ENCODE results near the gene CELF2. TPM values are rescaled to one million over a fixed set of nuclear protein-coding genes. Genes with fewer than 3 reads are reported as not detected.

CELF2 gene
- total RNA-seq, 1 experiment from 2014 or later = 0.07 TPM

DNA sequence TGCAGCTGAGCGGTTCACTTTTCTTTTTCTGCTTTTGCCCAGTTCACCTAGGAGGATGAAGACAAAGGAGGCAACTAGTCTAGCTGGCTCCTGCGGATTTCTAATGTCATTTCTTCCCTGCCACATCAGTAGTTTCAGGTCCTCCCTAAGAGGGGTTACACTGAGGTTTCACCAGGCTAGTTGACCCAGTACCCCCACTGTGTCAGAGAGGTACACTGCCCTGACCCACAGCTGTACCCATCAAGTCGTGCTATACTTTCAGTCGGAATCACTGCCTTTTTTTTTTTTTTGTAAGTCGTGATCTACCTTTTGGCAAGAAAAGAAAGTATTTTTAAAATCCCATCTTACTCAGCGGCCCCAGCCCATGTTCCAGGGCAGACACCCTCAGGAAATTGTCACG lies 243.5 kb downstream of the CELF2 start:
- CTCF ChIA-PET = no interaction called here
- H3K4me1 Mint-ChIP-seq (ENCODE audit: insufficient read depth, unreplicated experiment) = no peaks in the 10 kb centered on the region
- no peaks in the 10 kb centered on the region for H3K36me3 Mint-ChIP-seq (ENCODE audit: insufficient read depth, unreplicated experiment)
- peaks cover under 1% of the 10 kb centered on the region for H3K27me3 Mint-ChIP-seq (ENCODE audit: insufficient read depth, unreplicated experiment)
- no TSS peak for BruUV-seq (replicated peaks)
- H3K9me3 Mint-ChIP-seq (ENCODE audit: unreplicated experiment) = no peaks in the 10 kb centered on the region
- TF ChIP-seq CTCF (IDR thresholded peaks at IDR 0.05; ENCODE audit: unreplicated experiment) = no peak
- POLR2A ChIA-PET = no interaction called here
- DNase-seq (ENCODE audit: unreplicated experiment) = no peak
- intact Hi-C loops (cut with micrococcal nuclease) = no loop called here
- no peak overlapping the region for H3K4me3 Mint-ChIP-seq (ENCODE audit: unreplicated experiment)
- no peak overlapping the region for H3K27ac Mint-ChIP-seq (ENCODE audit: low read depth, unreplicated experiment)

- H3K27me3 Mint-ChIP-seq (ENCODE audit: insufficient read depth, unreplicated experiment) = peaks cover 8% of the 10 kb centered on the region
- POLR2A ChIA-PET = no interaction called here
- BruUV-seq (replicated peaks) = no TSS peak
- no peaks in the 10 kb centered on the region for H3K4me1 Mint-ChIP-seq (ENCODE audit: insufficient read depth, unreplicated experiment)
- intact Hi-C loops (cut with micrococcal nuclease) = no loop called here
- DNase-seq (ENCODE audit: unreplicated experiment) = no peak
- H3K36me3 Mint-ChIP-seq (ENCODE audit: insufficient read depth, unreplicated experiment) = no peaks in the 10 kb centered on the region
- H3K27ac Mint-ChIP-seq (ENCODE audit: low read depth, unreplicated experiment) = no peak overlapping the region
- TF ChIP-seq CTCF (IDR thresholded peaks at IDR 0.05; ENCODE audit: unreplicated experiment) = no peak
- no peak overlapping the region for H3K4me3 Mint-ChIP-seq (ENCODE audit: unreplicated experiment)
- CTCF ChIA-PET = interaction anchor here (0.9 kb wide), 1 partner anchor 8 kb away, joined by 4 read pairs; no protein-coding TSS in a partner anchor
- H3K9me3 Mint-ChIP-seq (ENCODE audit: unreplicated experiment) = no peaks in the 10 kb centered on the region
These were observed 244.2 kb downstream of the CELF2 start for GRCh38 chr10:11261687-11262493.

- H3K27ac Mint-ChIP-seq (ENCODE audit: low read depth, unreplicated experiment) = no peak overlapping the region
- peaks cover 17% of the 10 kb centered on the region for H3K27me3 Mint-ChIP-seq (ENCODE audit: insufficient read depth, unreplicated experiment)
These were observed 245.0 kb downstream of the CELF2 start for GRCh38 chr10:11262494-11263345.

More at GRCh38 chr10:11262494-11263345, 245.0 kb downstream of the CELF2 start:
- no peak overlapping the region for H3K4me3 Mint-ChIP-seq (ENCODE audit: unreplicated experiment)
- no peak for TF ChIP-seq CTCF (IDR thresholded peaks at IDR 0.05; ENCODE audit: unreplicated experiment)
- no peaks in the 10 kb centered on the region for H3K4me1 Mint-ChIP-seq (ENCODE audit: insufficient read depth, unreplicated experiment)
- no peaks in the 10 kb centered on the region for H3K36me3 Mint-ChIP-seq (ENCODE audit: insufficient read depth, unreplicated experiment)
- DNase-seq (ENCODE audit: unreplicated experiment) = no peak
- CTCF ChIA-PET = interaction anchor here (0.9 kb wide), 1 partner anchor 8 kb away, joined by 4 read pairs; no protein-coding TSS in a partner anchor
- intact Hi-C loops (cut with micrococcal nuclease) = no loop called here
- H3K9me3 Mint-ChIP-seq (ENCODE audit: unreplicated experiment) = no peaks in the 10 kb centered on the region
- POLR2A ChIA-PET = no interaction called here
- no TSS peak for BruUV-seq (replicated peaks)

Measured in MCF 10A (cell line).